T-helper 1 cell treated with Interleukin-12 subunit alpha and Interleukin-12 subunit beta and Interleukin-4 antibody, amounts not matched to agents 30 ng/mL and 1 ng/mL, for 36 hours (primary cell): Measurements from ENCODE around the gene COPS7A. TPM values are rescaled to one million over a fixed set of nuclear protein-coding genes. Genes with fewer than 3 reads are reported as not detected.

ENCODE experiments used
- intact Hi-C: fragments of 100-400 bp; cut with micrococcal nuclease; formaldehyde crosslinking; loops from one replicate; pipeline ENCODE4 v1.15.1; 2024
- total RNA-seq: library from RNA; stranded (reverse); gene quantifications from 2 replicates; pipeline ENCODE4 v1.2.3, GENCODE V29; 2022

Gene COPS7A
- total RNA-seq, 1 donor from 2014 or later = 30.6 TPM

GRCh38 chr12:6779708-6780432 is 56.0 kb downstream of the COPS7A start:
- intact Hi-C loops = loop anchor here (1.0 kb wide), 8 partner anchors 8 to 163 kb away; partner anchors contain the start of genes CD4, ING4, LAG3 and MLF2

- intact Hi-C loops = loop anchor here (1.0 kb wide), 3 partner anchors 8 to 45 kb away; partner anchors contain the start of genes CD4 and LAG3
Measured at GRCh38 chr12:6780573-6780972, 56.7 kb downstream of the COPS7A start.

Other genes with a start within 250 kb of the COPS7A start
- 195 and 201 TPM in 2 replicates for gene MRPL51, start 230.8 kb upstream of the COPS7A start, total RNA-seq
- gene NCAPD2, start 229.9 kb upstream of the COPS7A start, total RNA-seq = 112 and 123 TPM in 2 replicates
- 3,817 and 3,902 TPM in 2 replicates for gene GAPDH, start 189.5 kb upstream of the COPS7A start, total RNA-seq
- 29.1 and 29.9 TPM in 2 replicates for gene IFFO1, start 168.0 kb upstream of the COPS7A start, total RNA-seq
- gene NOP2, start 155.8 kb upstream of the COPS7A start, total RNA-seq = 93.7 and 97.0 TPM in 2 replicates
- 294 and 309 TPM in 2 replicates for gene CHD4, start 116.7 kb upstream of the COPS7A start, total RNA-seq
- 4.6 and 5.7 TPM in 2 replicates for gene LPAR5, start 88.1 kb upstream of the COPS7A start, total RNA-seq
- 1.0 and 1.5 TPM in 2 replicates for gene ACRBP, start 76.6 kb upstream of the COPS7A start, total RNA-seq
- gene ING4, start 60.9 kb upstream of the COPS7A start, total RNA-seq = 23.7 and 27.7 TPM in 2 replicates
- 86.9 and 89.9 TPM in 2 replicates for gene ZNF384, start 34.7 kb upstream of the COPS7A start, total RNA-seq
- 0.22 and 0.49 TPM in 2 replicates for gene PIANP, start 23.2 kb upstream of the COPS7A start, total RNA-seq
- gene MLF2, start 29.1 kb downstream of the COPS7A start, total RNA-seq = 116 and 124 TPM in 2 replicates
- gene PTMS, start 42.3 kb downstream of the COPS7A start, total RNA-seq = 125 and 129 TPM in 2 replicates
- gene LAG3, start 48.5 kb downstream of the COPS7A start, total RNA-seq = 52.2 TPM in 2 replicates
- gene CD4, start 65.5 kb downstream of the COPS7A start, total RNA-seq = 274 and 279 TPM in 2 replicates
- gene GPR162, start 97.8 kb downstream of the COPS7A start, total RNA-seq = 0.17 and 0.29 TPM in 2 replicates
- gene P3H3, start 104.4 kb downstream of the COPS7A start, total RNA-seq = 1.9 and 2.7 TPM in 2 replicates
- gene GNB3, start 116.9 kb downstream of the COPS7A start, total RNA-seq = 0.47 and 1.5 TPM in 2 replicates
- gene CDCA3, start 127.2 kb downstream of the COPS7A start, total RNA-seq = 51.7 and 64.4 TPM in 2 replicates
- 110 and 115 TPM in 2 replicates for gene USP5, start 128.1 kb downstream of the COPS7A start, total RNA-seq
- gene TPI1, start 143.5 kb downstream of the COPS7A start, total RNA-seq = 913 and 928 TPM in 2 replicates
- 15.8 and 18.2 TPM in 2 replicates for gene SPSB2, start 149.3 kb downstream of the COPS7A start, total RNA-seq
- gene LRRC23, start 180.8 kb downstream of the COPS7A start, total RNA-seq = 5.7 and 6.9 TPM in 2 replicates
- 126 and 128 TPM in 2 replicates for gene ENO2, start 190.5 kb downstream of the COPS7A start, total RNA-seq
- 42.9 and 44.1 TPM in 2 replicates for gene ATN1, start 203.9 kb downstream of the COPS7A start, total RNA-seq
- gene RNU7-1, start 219.8 kb downstream of the COPS7A start, total RNA-seq = not detected in 2 replicates
- gene C12orf57, start 220.0 kb downstream of the COPS7A start, total RNA-seq = 126 and 140 TPM in 2 replicates
- 189 and 193 TPM in 2 replicates for gene PTPN6, start 227.3 kb downstream of the COPS7A start, total RNA-seq
- gene PHB2, start 246.6 kb downstream of the COPS7A start, total RNA-seq = 208 and 209 TPM in 2 replicates
- 65.5 and 71.1 TPM in 2 replicates for gene EMG1, start 246.9 kb downstream of the COPS7A start, total RNA-seq